ENCODE data around the gene BAG3. TPM values are rescaled to one million over a fixed set of nuclear protein-coding genes. Genes with fewer than 3 reads are reported as not detected.
A peak's percentile ranks its signal among the peaks of the same experiment; 100 is the strongest.

BAG3 gene
- total and polyA plus RNA-seq, 2 experiments from 2014 or later: 20.0 to 88.2 TPM

DNA sequence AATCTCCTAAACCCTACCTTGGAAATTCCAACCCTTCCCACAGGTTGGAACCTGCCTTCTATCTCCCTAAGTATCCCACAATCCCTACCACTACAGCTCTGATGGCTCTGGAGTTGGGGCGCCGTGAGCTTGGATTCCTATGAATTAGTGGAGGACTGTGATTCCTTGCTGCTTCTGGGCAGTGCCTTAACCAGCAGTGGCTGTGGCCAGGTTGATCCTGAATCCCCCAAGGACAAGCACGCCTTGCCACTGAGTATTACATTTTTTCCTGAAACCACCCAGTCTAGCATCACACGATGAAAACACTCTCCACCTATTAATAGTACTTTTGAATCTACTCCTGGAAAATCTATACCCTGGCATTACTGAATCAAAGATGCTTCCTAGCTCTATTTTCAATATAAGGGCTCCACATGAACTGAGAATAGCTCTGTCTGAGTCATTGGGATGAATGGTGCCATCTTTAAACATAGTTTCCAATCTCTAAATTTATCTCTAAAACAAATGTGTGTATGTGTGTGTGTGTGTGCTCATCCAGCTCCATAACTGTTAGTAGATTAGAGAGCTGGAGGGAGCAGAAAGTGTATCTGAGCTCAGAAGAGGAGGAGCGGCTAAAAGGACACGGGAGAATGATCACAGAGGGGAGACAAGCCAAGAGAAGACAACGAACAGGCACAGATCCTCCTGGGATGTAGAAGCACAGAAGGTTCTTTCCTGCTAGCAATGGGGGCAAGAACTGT is 62.7 kb downstream of the BAG3 start:
- no peak for TF ChIP-seq EZH2 (IDR thresholded peaks at IDR 0.05; ENCODE audit: insufficient read depth, poor library complexity, severe bottlenecking)
- TF ChIP-seq EZH2phosphoT487 (IDR thresholded peaks at IDR 0.05; ENCODE audit: insufficient read depth, low read depth): no peak
- in situ Hi-C loops (cut with MboI): no loop called here
- H3K27ac ChIP-seq: no peak overlapping the region

DNA sequence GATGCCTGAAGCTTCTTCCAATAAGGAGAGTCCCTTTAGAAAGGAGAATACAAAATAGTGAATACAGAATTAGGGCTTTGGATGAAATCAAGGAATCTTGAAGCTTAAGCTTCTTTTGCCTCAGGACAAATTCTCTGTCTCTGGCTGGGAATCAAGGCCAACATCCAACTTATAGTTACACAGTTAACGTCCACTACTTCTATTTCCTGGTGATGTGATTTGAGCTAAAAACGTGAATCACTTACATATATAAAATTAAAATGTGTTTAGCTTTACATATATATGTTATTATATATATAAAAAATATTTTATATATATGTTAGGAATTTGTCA is 63.3 kb downstream of the BAG3 start:
- no peaks in the 10 kb centered on the region for H3K36me3 ChIP-seq (ENCODE audit: low read depth)
- no peaks in the 10 kb centered on the region for H3F3A ChIP-seq (ENCODE audit: insufficient read depth)
- in situ Hi-C loops (cut with MboI): no loop called here
- H3K9ac ChIP-seq: no peak overlapping the region
- H4K20me1 ChIP-seq (ENCODE audit: insufficient read depth): no peaks in the 10 kb centered on the region
- H2AFZ ChIP-seq: peak overlapping the region; percentile 36; the same call in 1 of the 2 replicates
- no peaks in the 10 kb centered on the region for H3K27me3 ChIP-seq (replicated peaks; ENCODE audit: insufficient read depth)
- no peaks in the 10 kb centered on the region for H3K79me2 ChIP-seq (ENCODE audit: insufficient read depth)
- 44 to 49% methylated on average over 2 of the region's 2 CpGs for WGBS, 2 experiments (ENCODE audit: low coverage in 1 of 2, low lambda C conversion rate in 2 of 2, missing lambda C conversion rate in 2 of 2)
- no peaks in the 10 kb centered on the region for H3K9me2 ChIP-seq (ENCODE audit: insufficient read depth)
- no peaks in the 10 kb centered on the region for H3K4me1 ChIP-seq (ENCODE audit: insufficient read depth)
- no peak for DNase-seq
- H3K27ac ChIP-seq: no peak overlapping the region
- no peak overlapping the region for H3K4me2 ChIP-seq (ENCODE audit: unreplicated experiment)
- no peak overlapping the region for H3K4me3 ChIP-seq
- TF ChIP-seq EZH2phosphoT487 (IDR thresholded peaks at IDR 0.05; ENCODE audit: insufficient read depth, low read depth) (no peak), EZH2 (IDR thresholded peaks at IDR 0.05; ENCODE audit: insufficient read depth, poor library complexity, severe bottlenecking) (no peak)
- no peaks in the 10 kb centered on the region for H3K9me3 ChIP-seq (ENCODE audit: low read depth)

More for the DNA sequence above, 62.7 kb downstream of the BAG3 start:
- Histone ChIP-seq H3K4me2 (ENCODE audit: unreplicated experiment) (no peak overlapping the region), H2AFZ (peak overlapping the region; percentile 36; the same call in 1 of the 2 replicates), H3K79me2 (ENCODE audit: insufficient read depth) (no peaks in the 10 kb centered on the region), H3K4me3 (no peak overlapping the region), H3K9ac (no peak overlapping the region), H3F3A (ENCODE audit: insufficient read depth) (no peaks in the 10 kb centered on the region), H3K9me2 (ENCODE audit: insufficient read depth) (no peaks in the 10 kb centered on the region), H3K36me3 (ENCODE audit: low read depth) (no peaks in the 10 kb centered on the region), H3K27me3 (replicated peaks; ENCODE audit: insufficient read depth) (no peaks in the 10 kb centered on the region), H3K9me3 (ENCODE audit: low read depth) (no peaks in the 10 kb centered on the region), H4K20me1 (ENCODE audit: insufficient read depth) (no peaks in the 10 kb centered on the region), H3K4me1 (ENCODE audit: insufficient read depth) (no peaks in the 10 kb centered on the region)
- 58 to 64% methylated on average over 7 of the region's 7 CpGs for WGBS, 2 experiments (ENCODE audit: low coverage in 1 of 2, low lambda C conversion rate in 2 of 2, missing lambda C conversion rate in 2 of 2)
- no peak for DNase-seq

DNA sequence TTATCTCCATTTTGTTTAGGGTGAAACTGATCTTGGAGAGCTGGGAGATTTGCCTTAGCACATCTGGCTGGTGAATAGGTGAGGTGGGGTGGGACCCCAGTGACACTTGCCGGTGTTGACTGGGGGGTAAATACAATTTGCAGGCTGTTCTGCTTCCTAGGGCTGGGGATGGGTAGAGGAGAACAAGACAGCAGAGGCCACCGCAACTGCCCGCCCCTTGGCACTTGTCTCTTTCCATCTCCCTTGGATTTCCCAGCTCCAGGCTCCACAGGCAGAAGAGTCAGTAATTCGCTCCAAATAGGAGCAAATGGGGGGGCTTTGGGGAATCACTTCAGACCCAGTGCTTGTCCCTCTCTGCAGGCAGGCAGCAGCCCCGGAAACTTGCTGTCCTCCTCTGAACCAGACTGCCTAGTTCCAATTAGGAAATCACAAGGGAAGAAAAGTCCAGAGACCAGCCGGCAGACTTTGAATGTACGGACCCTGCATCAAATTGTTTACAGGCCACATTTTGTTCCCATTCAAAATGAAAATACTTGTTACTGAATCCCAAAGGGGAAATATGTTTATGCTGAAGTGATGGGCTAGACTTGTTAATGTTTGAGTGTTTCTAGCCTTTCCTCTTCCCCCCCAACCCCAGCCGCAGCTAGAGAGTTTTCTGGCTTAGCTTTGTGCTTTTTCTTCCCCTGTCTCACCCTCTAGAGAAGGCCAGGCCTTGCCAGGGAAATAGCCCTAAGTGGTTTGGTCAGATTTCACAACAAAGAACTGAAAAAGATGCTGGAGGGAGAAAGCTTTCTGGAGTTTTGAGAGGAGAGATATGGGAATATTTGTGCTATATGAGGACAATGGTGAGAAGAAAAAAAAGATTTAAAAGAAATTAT is 64.7 kb downstream of the BAG3 start:
- H3K9ac ChIP-seq: no peak overlapping the region; the same call in 1 of the 2 replicates
- 48% methylated on average over 8 of the region's 8 CpGs for WGBS, 2 experiments (ENCODE audit: low coverage in 1 of 2, low lambda C conversion rate in 2 of 2, missing lambda C conversion rate in 2 of 2)
- H3K36me3 ChIP-seq (ENCODE audit: low read depth): no peaks in the 10 kb centered on the region
- H2AFZ ChIP-seq: no peak overlapping the region
- no peak for DNase-seq
- no peaks in the 10 kb centered on the region for H3F3A ChIP-seq (ENCODE audit: insufficient read depth)
- in situ Hi-C loops (cut with MboI): no loop called here
- H3K9me2 ChIP-seq (ENCODE audit: insufficient read depth): no peaks in the 10 kb centered on the region
- no peaks in the 10 kb centered on the region for H3K27me3 ChIP-seq (replicated peaks; ENCODE audit: insufficient read depth)
- TF ChIP-seq EZH2phosphoT487 (IDR thresholded peaks at IDR 0.05; ENCODE audit: insufficient read depth, low read depth) (no peak), EZH2 (IDR thresholded peaks at IDR 0.05; ENCODE audit: insufficient read depth, poor library complexity, severe bottlenecking) (no peak)
- no peaks in the 10 kb centered on the region for H4K20me1 ChIP-seq (ENCODE audit: insufficient read depth)
- no peaks in the 10 kb centered on the region for H3K4me1 ChIP-seq (ENCODE audit: insufficient read depth)
- H3K4me2 ChIP-seq (ENCODE audit: unreplicated experiment): no peak overlapping the region
- no peaks in the 10 kb centered on the region for H3K9me3 ChIP-seq (ENCODE audit: low read depth)
- H3K4me3 ChIP-seq: no peak overlapping the region
- H3K79me2 ChIP-seq (ENCODE audit: insufficient read depth): no peaks in the 10 kb centered on the region
- H3K27ac ChIP-seq: no peak overlapping the region

- WGBS, 2 experiments (ENCODE audit: low coverage in 1 of 2, low lambda C conversion rate in 2 of 2, missing lambda C conversion rate in 2 of 2): 92 to 94% methylated on average over 2 of the region's 2 CpGs
- Histone ChIP-seq H3K79me2 (ENCODE audit: insufficient read depth) (no peaks in the 10 kb centered on the region), H2AFZ (no peak overlapping the region), H3K9me3 (ENCODE audit: low read depth) (no peaks in the 10 kb centered on the region), H3K4me3 (no peak overlapping the region), H3K9me2 (ENCODE audit: insufficient read depth) (no peaks in the 10 kb centered on the region), H3K36me3 (ENCODE audit: low read depth) (no peaks in the 10 kb centered on the region), H3F3A (ENCODE audit: insufficient read depth) (no peaks in the 10 kb centered on the region), H4K20me1 (ENCODE audit: insufficient read depth) (no peaks in the 10 kb centered on the region), H3K4me1 (ENCODE audit: insufficient read depth) (peaks cover 15% of the 10 kb centered on the region; the same call in 1 of the 2 replicates), H3K27ac (no peak overlapping the region), H3K4me2 (ENCODE audit: unreplicated experiment) (no peak overlapping the region), H3K27me3 (replicated peaks; ENCODE audit: insufficient read depth) (no peaks in the 10 kb centered on the region), H3K9ac (no peak overlapping the region)
- DNase-seq: no peak
- in situ Hi-C loops (cut with MboI): no loop called here
- TF ChIP-seq EZH2 (IDR thresholded peaks at IDR 0.05; ENCODE audit: insufficient read depth, poor library complexity, severe bottlenecking): no peak
- no peak for TF ChIP-seq EZH2phosphoT487 (IDR thresholded peaks at IDR 0.05; ENCODE audit: insufficient read depth, low read depth)
These were observed 72.0 kb downstream of the BAG3 start for GRCh38 chr10:119723161-119723560.
